Panc1 (cell line): ENCODE measurements around the gene NCKIPSD. TPM values are rescaled to one million over a fixed set of nuclear protein-coding genes. Genes with fewer than 3 reads are reported as not detected.

ENCODE experiments used
- ATAC-seq: fragments of 200-7000 bp; cut with Tn5 transposase; 2 replicates; pipeline ENCODE4 v1.9.1; 2020; ENCODE audit warnings: mild to moderate bottlenecking, moderate library complexity
- BruUV-seq: library from RNA; stranded (reverse); fragments of 400-500 nt; replicated peaks from 2 replicates; lab custom pipeline; 2021; lab: Mats Ljungman, UMichigan
- CTCF ChIA-PET: fragments of 300-600 bp; sonication (Branson Sonifier 250); formaldehyde crosslinking; loops from one replicate; lab custom pipeline; 2022; ENCODE audit warnings: antibody characterized with exemption; lab: Charles Lee
- POLR2A ChIA-PET: fragments of 300-600 bp; sonication (Branson Sonifier 250); formaldehyde crosslinking; loops from one replicate; lab custom pipeline; 2022; ENCODE audit warnings: antibody characterized with exemption; lab: Charles Lee
- DNase-seq: peaks from one replicate; pipeline ENCODE4 v3.0.0-alpha.2; 2010; ENCODE audit warnings: low read depth, low spot score
- H3K27ac ChIP-seq: 2 replicates; pipeline ENCODE4 v1.5.1; 2011; ENCODE audit warnings: mild to moderate bottlenecking, low read length, inconsistent platforms
- H3K27me3 ChIP-seq: fragments of 200-500 bp; sonication (Bioruptor generic); 2 replicates; pipeline ENCODE4 v1.6.0; 2014; ENCODE audit warnings: low read length, inconsistent platforms; ENCODE audit not compliant: control insufficient read depth, insufficient read depth
- H3K36me3 ChIP-seq: fragments of 200-500 bp; sonication (Bioruptor generic); 2 replicates; pipeline ENCODE4 v1.5.1; 2014; ENCODE audit warnings: inconsistent platforms, mild to moderate bottlenecking, low read length, moderate library complexity; ENCODE audit not compliant: control insufficient read depth, insufficient read depth
- H3K4me1 ChIP-seq: 2 replicates; pipeline ENCODE4 v1.5.1; 2011; ENCODE audit warnings: inconsistent platforms, mild to moderate bottlenecking, low read length, moderate library complexity; ENCODE audit not compliant: control insufficient read depth, insufficient read depth
- H3K4me3 ChIP-seq, 2 experiments: 2 replicates each; pipeline ENCODE4 v1.5.1; 2011 to 2012; ENCODE audit warnings: low read depth in 2 of 2, low read length in 2 of 2, mild to moderate bottlenecking in 2 of 2, inconsistent platforms in 1 of 2, moderate library complexity in 1 of 2
- H3K9me3 ChIP-seq: fragments of 200-500 bp; sonication (Bioruptor generic); 2 replicates; pipeline ENCODE4 v1.5.1; 2014; ENCODE audit warnings: low read depth, mild to moderate bottlenecking, inconsistent platforms, low read length, moderate library complexity; ENCODE audit not compliant: control insufficient read depth, insufficient read depth
- CTCF ChIP-seq: fragments of 450-650 bp; IDR thresholded peaks from 2 replicates; pipeline ENCODE4 v1.5.1; 2017; ENCODE audit warnings: mild to moderate bottlenecking
- POLR2AphosphoS5 ChIP-seq: IDR thresholded peaks from 2 replicates; pipeline ENCODE4 v1.6.1; 2012; ENCODE audit warnings: mild to moderate bottlenecking, low read depth, low read length, moderate library complexity
- REST ChIP-seq, 2 experiments: IDR thresholded peaks; 2 replicates each; pipeline ENCODE4 v1.6.1; 2011 to 2012; ENCODE audit warnings: low read depth in 2 of 2, control low read depth in 1 of 2, low read length in 1 of 2, mild to moderate bottlenecking in 1 of 2, moderate library complexity in 1 of 2; ENCODE audit not compliant: insufficient read depth in 1 of 2
- SIN3A ChIP-seq: IDR thresholded peaks from 2 replicates; pipeline ENCODE4 v1.6.1; 2012; ENCODE audit warnings: low read depth, mild to moderate bottlenecking, low read length, moderate library complexity, borderline replicate concordance; ENCODE audit not compliant: insufficient read depth
- TCF7L2 ChIP-seq: IDR thresholded peaks from 2 replicates; pipeline ENCODE4 v1.6.1; 2011; ENCODE audit warnings: mild to moderate bottlenecking, low read depth, low read length, inconsistent platforms
- in situ Hi-C: cut with HindIII; loops from 2 replicates; pipeline ENCODE4 v1.10.0; 2016; ENCODE audit warnings: low sequenced_read_pairs, low pct_unique_long_range_greater_than_20kb
- intact Hi-C: fragments of 100-400 bp; cut with micrococcal nuclease; formaldehyde crosslinking; loops from one replicate; pipeline ENCODE4 v1.10.0; 2022; ENCODE audit not compliant: unreplicated experiment
- total RNA-seq: library from RNA; stranded (reverse); gene quantifications from one replicate; pipeline ENCODE4 v1.2.1, GENCODE V29; 2021; ENCODE audit not compliant: unreplicated experiment

The NCKIPSD gene
- total RNA-seq, 1 experiment from 2014 or later, result 26.8 TPM

- ATAC-seq, result no peak
- in situ Hi-C loops, result no loop called here
- Histone ChIP-seq H3K4me3 (no peak overlapping the region), H3K9me3 (no peaks in the 10 kb centered on the region), H3K36me3 (peaks cover 2% of the 10 kb centered on the region), H3K27me3 (no peaks in the 10 kb centered on the region), H3K4me1 (peaks cover 6% of the 10 kb centered on the region), H3K27ac (no peak overlapping the region)
- TF ChIP-seq REST (IDR thresholded peaks at IDR 0.05; ENCODE audit: insufficient read depth in 1 of 2, low read depth in 2 of 2, low read length in 1 of 2) (no peak), SIN3A (no peak)
- POLR2A ChIA-PET, result no interaction called here
- intact Hi-C loops, result no loop called here
- BruUV-seq, result no TSS peak
- CTCF ChIA-PET, result no interaction called here
- DNase-seq, result no peak
Observed at GRCh38 chr3:48630833-48631232, 54.9 kb downstream of the NCKIPSD start.

GRCh38 chr3:48630407-48630806, 55.3 kb downstream of the NCKIPSD start:
- BruUV-seq, result no TSS peak
- H3K27me3 ChIP-seq, result no peaks in the 10 kb centered on the region

GRCh38 chr3:48629894-48630293, 55.8 kb downstream of the NCKIPSD start:
- ATAC-seq, result no peak
- Histone ChIP-seq H3K27ac (no peak overlapping the region), H3K9me3 (no peaks in the 10 kb centered on the region), H3K4me3 (no peak overlapping the region), H3K4me1 (peaks cover 6% of the 10 kb centered on the region), H3K27me3 (no peaks in the 10 kb centered on the region), H3K36me3 (peaks cover 2% of the 10 kb centered on the region)
- no peak for DNase-seq
- CTCF ChIA-PET, result no interaction called here
- TF ChIP-seq POLR2AphosphoS5, result no peak
- no peak for TF ChIP-seq CTCF
- no peak for TF ChIP-seq SIN3A
- TF ChIP-seq REST (IDR thresholded peaks at IDR 0.05; ENCODE audit: insufficient read depth in 1 of 2, low read depth in 2 of 2, low read length in 1 of 2), result no peak
- no peak for TF ChIP-seq TCF7L2
- in situ Hi-C loops (no loop called here), intact Hi-C loops (no loop called here)
- POLR2A ChIA-PET, result no interaction called here
- no TSS peak for BruUV-seq

More at GRCh38 chr3:48630407-48630806, 55.3 kb downstream of the NCKIPSD start:
- ChIA-PET POLR2A (no interaction called here), CTCF (no interaction called here)
- H3K9me3 ChIP-seq, result no peaks in the 10 kb centered on the region
- no peak for TF ChIP-seq CTCF
- peaks cover 2% of the 10 kb centered on the region for H3K36me3 ChIP-seq
- H3K4me3 ChIP-seq, result no peak overlapping the region
- intact Hi-C loops, result no loop called here
- no peak for DNase-seq
- no peak overlapping the region for H3K27ac ChIP-seq
- H3K4me1 ChIP-seq, result peaks cover 6% of the 10 kb centered on the region
- in situ Hi-C loops, result no loop called here
- no peak for ATAC-seq
